NCI-H1092 (cell line): Measurements from ENCODE around the gene ATP6V1A.

Source experiments
- DNase-seq: peaks from one replicate; lab custom pipeline; 2025; lab: John Stamatoyannopoulos, UW

Gene ATP6V1A

GRCh38 chr3:113746548-113747282, at the start of gene ATP6V1A:
Gene ATP6V1A (plus strand): TSS chr3:113747035. CDS start chr3:113778754, 31,719 bp downstream.
- peak; percentile 96 for DNase-seq

GRCh38 chr3:113697500-113698090, 49.2 kb upstream of the ATP6V1A start:
- no peak for DNase-seq

GRCh38 chr3:113698213-113698742, 48.6 kb upstream of the ATP6V1A start:
- no peak for DNase-seq

GRCh38 chr3:113698956-113699355, 47.9 kb upstream of the ATP6V1A start:
- DNase-seq: no peak

GRCh38 chr3:113707835-113708234, 39.0 kb upstream of the ATP6V1A start:
- no peak for DNase-seq

GRCh38 chr3:113712129-113712528, 34.7 kb upstream of the ATP6V1A start:
- no peak for DNase-seq

GRCh38 chr3:113714702-113715101, 32.1 kb upstream of the ATP6V1A start:
- DNase-seq: no peak

GRCh38 chr3:113717308-113717707, 29.5 kb upstream of the ATP6V1A start:
- DNase-seq: no peak

- DNase-seq: no peak
Observed at GRCh38 chr3:113717818-113718217, 29.0 kb upstream of the ATP6V1A start.

- DNase-seq: no peak
Observed at GRCh38 chr3:113719294-113719693, 27.5 kb upstream of the ATP6V1A start.

- no peak for DNase-seq
Observed at GRCh38 chr3:113719758-113720157, 27.1 kb upstream of the ATP6V1A start.

GRCh38 chr3:113721636-113722035, 25.2 kb upstream of the ATP6V1A start:
- no peak for DNase-seq

GRCh38 chr3:113728661-113729060, 18.2 kb upstream of the ATP6V1A start:
- DNase-seq: no peak

GRCh38 chr3:113730550-113730949, 16.3 kb upstream of the ATP6V1A start:
- no peak for DNase-seq

- no peak for DNase-seq
Observed at GRCh38 chr3:113731694-113732093, 15.1 kb upstream of the ATP6V1A start.

- no peak for DNase-seq
Observed at GRCh38 chr3:113736548-113737089, 10.2 kb upstream of the ATP6V1A start.

- no peak for DNase-seq
Observed at GRCh38 chr3:113741086-113741485, 5.7 kb upstream of the ATP6V1A start.

- no peak for DNase-seq
Observed at GRCh38 chr3:113741620-113742019, 5.2 kb upstream of the ATP6V1A start.

- DNase-seq: no peak
Observed at GRCh38 chr3:113743006-113743630, 3.7 kb upstream of the ATP6V1A start.

- DNase-seq: peak; percentile 63
Observed at GRCh38 chr3:113744941-113745755, 1.7 kb upstream of the ATP6V1A start.

- DNase-seq: peak; percentile 87
Observed at GRCh38 chr3:113745756-113746547, 883 bp upstream of the ATP6V1A start, which contains the start of gene NAA50. Gene NAA50 (minus strand): TSS chr3:113746249. CDS start chr3:113745949, 300 bp downstream.
